ENCODE results near the gene PDE6B. TPM values are rescaled to one million over a fixed set of nuclear protein-coding genes. Genes with fewer than 3 reads are reported as not detected.
"Not testable (repeated sequence)": the region's sequence is repeated elsewhere in the genome, so short reads cannot be mapped to it uniquely, and the experiment has no call there.

Gene PDE6B
- total RNA-seq, 1 donor from 2014 or later, result 0.83 TPM

GRCh38 chr4:634599-634985 lies 9.2 kb downstream of the PDE6B start:
- ATAC-seq (no peak), DNase-seq (ENCODE audit: low spot score) (no peak)

GRCh38 chr4:635066-635835 lies 9.9 kb downstream of the PDE6B start:
- not testable (repeated sequence) for DNase-seq (ENCODE audit: low spot score); ATAC-seq

- DNase-seq (ENCODE audit: low spot score) (no peak), ATAC-seq (no peak)
Observed at GRCh38 chr4:635851-636627, 10.7 kb downstream of the PDE6B start.

DNA sequence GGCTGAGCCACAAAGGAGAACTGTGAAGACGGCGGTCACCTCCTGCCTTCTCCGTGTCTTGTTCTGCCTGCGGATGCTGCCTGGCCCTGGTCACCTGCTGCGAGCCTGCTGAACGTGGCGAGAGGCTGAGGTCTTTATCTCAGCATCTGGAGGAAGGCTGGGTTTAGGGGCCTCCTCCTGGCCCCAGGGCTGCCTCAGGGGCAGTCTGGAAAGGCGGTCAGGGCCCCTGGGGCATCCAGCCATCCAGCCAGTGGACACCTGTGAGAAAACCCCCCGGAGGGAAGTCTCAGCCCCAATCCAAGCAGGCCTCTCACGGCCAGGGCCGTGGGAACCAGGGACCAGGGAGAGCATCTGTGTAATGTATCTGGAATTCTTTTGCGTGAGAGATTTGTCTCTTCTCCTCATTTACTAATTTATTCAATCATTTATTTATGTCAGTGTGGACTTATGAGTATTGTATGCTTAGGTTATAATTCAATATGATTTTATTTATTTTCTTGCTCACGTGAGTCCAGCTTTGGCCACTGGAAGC lies 11.3 kb downstream of the PDE6B start:
- DNase-seq (ENCODE audit: low spot score) (no peak), ATAC-seq (no peak)

DNA sequence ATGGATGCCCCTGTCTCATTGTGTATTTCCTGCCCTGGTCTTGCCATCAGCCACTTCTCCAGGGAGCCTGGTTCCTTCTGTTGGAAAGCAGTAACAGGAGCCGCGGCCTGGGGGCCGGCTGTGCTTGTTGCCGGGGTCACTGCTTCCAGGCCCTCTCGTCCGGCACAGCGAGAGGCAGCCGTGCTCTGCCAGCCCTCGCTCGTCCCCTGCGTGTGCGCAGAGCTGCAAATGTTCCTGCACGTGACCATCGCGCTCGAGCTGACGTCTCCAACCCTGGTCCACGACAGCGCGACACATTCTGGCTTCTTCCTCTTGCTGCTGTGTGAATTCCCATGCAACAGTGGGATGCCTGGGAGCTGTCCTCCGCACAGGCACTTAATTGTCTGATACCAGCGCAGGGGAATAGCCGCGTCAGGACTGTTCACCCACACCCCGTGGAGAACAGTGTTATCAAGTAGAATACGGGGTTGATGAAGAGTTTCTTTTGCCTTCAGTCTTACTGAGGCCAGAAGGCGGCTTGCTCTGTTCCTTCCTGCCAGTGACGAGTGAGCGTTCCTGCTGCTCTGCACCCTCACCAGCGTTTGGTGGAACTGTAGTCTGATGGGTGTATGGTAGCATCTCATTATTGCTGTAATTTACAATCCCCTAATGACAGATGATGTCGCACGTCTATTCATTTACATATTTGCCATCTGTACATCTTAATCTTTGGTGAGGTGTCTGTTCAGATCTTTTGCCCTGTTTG lies 12.3 kb downstream of the PDE6B start:
- DNase-seq (ENCODE audit: low spot score) (no peak), ATAC-seq (no peak)

DNA sequence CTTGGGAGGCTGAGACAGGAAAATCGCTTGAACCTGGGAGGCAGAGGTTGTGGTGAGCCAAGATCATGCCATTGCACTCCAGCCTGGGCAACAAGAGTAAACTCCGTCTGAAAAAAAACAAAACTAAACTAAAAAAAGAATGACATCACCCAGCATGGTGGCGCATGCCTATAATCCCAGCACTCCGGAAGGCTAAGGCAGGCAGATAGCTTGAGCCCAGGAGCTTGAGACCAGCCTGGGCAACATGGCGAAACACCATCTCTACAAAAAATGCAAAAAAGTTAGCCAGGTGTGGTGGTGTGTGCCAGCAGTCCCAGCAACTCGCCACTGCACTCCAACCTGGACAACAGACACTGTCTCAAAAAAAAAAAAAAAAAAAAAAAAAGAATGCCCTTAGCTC lies 17.0 kb downstream of the PDE6B start:
- DNase-seq (ENCODE audit: low spot score); ATAC-seq: not testable (repeated sequence)

GRCh38 chr4:646460-646859 lies 21.1 kb downstream of the PDE6B start:
- ATAC-seq, result no peak
- DNase-seq (ENCODE audit: low spot score), result no peak

DNA sequence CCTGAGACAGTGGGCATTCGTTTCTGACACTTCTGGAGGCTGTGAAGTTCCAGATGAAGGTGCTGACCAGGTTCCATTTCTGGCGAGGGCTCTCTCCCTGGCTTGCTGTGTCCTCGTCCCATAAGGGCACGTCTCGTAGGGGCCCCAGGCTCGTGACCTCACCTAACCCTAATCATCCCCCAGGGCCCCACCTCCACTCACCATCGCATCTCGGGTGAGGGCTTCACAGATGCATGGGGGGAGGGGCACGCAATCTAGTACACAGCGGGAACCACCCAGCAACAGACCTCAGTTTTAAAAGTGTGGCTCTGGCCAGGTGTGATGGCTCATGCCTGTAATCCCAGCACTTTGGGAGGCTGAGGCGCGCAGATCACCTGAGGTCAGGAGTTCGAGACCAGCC lies 22.1 kb downstream of the PDE6B start:
- DNase-seq (ENCODE audit: low spot score), result no peak
- ATAC-seq, result no peak

GRCh38 chr4:648579-649292 lies 23.4 kb downstream of the PDE6B start:
- DNase-seq (ENCODE audit: low spot score), result no peak
- ATAC-seq, result no peak

GRCh38 chr4:649293-649625 lies 23.9 kb downstream of the PDE6B start:
- ATAC-seq (no peak), DNase-seq (ENCODE audit: low spot score) (no peak)

DNA sequence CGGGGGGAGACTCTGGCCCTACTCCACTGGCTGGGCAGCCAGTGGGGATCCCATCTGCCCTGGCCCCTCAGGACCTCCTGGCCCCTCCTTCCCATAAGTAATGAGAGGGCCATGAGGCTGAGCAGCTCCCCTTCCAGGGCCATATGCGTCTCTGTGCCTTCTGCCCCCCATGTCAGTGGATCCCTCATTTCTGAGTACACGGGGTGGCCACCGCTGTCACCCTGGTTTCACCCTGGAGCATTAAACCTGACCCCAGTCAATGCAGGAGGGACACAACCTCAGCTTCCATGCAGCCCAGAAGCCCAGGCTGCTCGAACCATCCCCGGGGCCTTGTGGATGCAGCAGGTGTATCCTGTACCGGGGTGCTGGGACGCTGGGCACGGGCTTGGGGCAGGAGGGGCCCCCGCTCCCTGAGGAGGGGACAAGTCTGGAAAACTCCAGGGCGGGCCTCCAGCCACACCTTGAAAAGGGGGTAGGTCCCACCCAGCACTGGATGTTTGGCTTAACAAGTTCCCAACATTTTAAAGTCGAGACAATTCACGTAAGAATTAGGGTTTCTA lies 24.5 kb downstream of the PDE6B start:
- DNase-seq (ENCODE audit: low spot score) (no peak), ATAC-seq (no peak)

DNA sequence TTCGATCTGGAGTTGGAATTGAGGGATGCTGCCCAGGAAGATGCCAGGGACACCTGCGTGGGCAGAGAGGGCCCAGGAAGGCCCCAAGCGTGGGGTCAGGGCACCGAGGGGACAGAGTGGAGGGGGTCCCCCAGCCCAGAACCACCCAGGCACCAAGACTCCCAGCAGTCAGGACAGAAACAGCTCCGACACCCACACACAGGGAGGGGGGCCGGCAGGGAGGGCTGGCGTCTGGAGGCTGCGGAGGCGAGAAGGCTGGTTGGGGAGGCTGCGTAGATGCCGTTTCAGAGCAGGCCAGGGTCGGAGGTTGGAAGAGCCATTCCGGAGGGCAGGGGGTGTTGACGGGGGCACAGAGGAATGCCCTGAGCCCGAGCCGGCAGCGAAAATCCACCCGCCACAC lies 25.1 kb downstream of the PDE6B start:
- no peak for ATAC-seq
- DNase-seq (ENCODE audit: low spot score), result no peak

GRCh38 chr4:650951-651883 lies 25.8 kb downstream of the PDE6B start:
- DNase-seq (ENCODE audit: low spot score) (no peak), ATAC-seq (no peak)

DNA sequence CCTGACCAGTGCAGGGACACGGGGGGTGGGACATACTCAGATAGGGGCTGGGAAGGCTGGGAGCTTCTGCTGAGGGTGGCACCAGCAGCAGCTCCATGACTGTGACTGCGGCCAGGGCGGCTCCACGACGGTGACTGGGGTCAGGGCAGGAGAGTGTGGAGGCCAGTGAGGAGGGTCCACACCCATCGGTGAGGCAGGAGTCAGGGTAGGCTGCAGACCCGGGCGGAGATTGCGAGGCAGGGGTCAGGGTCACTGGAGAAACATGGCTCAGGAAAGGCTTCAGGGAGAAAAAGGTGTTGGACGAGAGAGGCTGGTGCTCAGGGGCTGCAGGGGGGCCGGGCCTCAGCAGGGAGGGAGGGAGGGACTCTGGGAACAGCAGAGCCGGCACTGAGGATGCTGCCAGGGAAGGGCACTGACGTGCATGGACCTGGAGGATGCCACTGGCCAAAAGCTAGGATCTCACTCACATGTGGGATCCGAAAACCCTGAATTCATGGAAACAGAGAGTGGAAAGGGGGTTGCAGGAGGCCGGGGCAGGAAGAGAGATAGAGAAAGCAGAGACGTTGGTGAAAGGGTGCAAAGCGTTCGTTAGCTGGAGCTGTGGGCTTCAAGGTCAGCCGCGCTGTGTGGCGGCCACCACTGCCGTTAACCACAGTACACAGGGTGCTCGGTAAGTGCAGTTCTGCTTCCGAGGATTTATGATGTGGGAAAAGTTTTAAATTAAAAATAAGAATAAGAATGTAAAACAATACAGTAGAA lies 26.7 kb downstream of the PDE6B start:
- ATAC-seq, result no peak
- no peak for DNase-seq (ENCODE audit: low spot score)

DNA sequence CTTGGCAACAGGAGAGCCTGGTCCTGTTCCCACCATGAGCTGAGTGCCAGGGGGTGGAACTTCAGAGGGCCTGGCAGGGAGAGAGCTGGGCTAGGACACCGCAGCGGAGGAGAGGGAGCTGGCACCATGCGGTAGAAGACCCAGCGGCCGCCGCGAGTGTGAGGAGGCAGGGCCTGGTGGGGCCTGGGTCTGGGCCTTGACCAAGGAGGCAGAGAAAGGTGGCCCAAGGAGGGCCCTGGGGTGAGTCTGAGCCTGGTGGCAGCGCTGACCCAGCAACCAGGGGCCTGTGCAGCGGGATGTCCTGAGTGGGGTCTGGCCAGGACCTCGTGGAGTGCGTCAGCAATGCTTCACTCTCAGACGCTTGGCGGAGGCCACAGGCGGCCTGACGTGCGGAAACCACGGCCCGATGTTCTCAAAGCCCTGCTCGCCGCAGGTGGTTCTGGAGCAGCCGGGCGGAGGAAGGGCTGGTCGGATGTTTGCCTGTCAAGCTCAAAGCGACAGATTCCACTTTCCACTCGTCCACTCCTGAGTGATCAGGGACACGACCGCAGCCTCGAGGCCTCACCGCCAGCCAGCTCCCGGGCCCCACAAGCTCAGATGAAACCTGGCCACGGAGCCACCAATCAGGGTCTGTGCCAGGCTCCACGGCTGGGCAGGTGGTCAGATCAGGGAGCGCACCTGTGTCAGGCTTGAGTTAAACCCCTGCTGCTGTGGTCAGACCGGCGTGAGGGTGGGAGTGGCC lies 27.9 kb downstream of the PDE6B start:
- ATAC-seq (no peak), DNase-seq (ENCODE audit: low spot score) (no peak)

- ATAC-seq, result no peak
- no peak for DNase-seq (ENCODE audit: low spot score)
Observed at GRCh38 chr4:653831-654502, 28.6 kb downstream of the PDE6B start.

DNA sequence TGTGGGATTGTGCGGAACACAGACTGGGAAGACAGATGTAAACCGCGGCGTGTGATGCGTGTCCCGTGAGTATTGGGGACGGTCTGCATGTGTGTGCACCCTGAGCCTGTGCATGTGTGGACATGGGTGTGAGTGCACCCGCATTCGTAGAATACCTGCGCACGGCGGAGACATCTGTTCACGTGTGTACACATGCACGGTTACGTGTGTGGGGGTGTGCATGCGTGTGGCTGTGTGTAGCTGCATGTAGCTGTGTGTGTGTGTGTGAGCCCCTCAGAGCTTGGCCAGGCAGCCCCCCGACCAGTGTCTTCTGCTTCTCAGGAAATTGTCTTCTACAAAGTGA lies 29.1 kb downstream of the PDE6B start:
- ATAC-seq, result no peak
- no peak for DNase-seq (ENCODE audit: low spot score)

All from left lobe of liver (tissue), 2 donors.